ENCODE data around the gene TBCK. TPM values are rescaled to one million over a fixed set of nuclear protein-coding genes. Genes with fewer than 3 reads are reported as not detected.

TBCK gene
- total RNA-seq, 2 experiments from 2014 or later: 46.5 to 46.9 TPM

DNA sequence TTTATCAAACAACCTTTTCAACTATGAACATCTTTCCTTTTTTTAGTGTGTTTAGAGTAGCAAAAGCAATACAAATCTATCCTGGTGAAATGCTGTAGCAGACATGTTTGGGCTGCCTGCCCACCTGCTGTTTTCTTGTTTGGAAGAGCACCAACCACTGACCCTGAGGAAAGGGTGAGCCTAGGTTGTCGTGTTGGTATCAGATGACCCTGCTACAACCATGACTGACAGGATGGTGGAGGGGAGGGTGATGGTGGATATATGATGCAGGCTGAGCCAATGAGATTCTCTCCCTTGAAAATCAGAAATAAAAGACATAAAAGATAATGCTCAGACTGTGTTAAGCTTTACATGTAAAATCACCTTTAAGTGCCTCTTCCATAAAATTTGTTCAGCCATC lies 219.6 kb downstream of the TBCK start:
- no TSS peak for BruUV-seq (replicated peaks)
- no peak overlapping the region for H3K27ac ChIP-seq (ENCODE audit: low read depth, low read length, poor library complexity, severe bottlenecking)
- no peaks in the 10 kb centered on the region for H4K20me1 ChIP-seq (ENCODE audit: insufficient read depth, low read length)
- H3K4me1 ChIP-seq (ENCODE audit: insufficient read depth, low read length, poor library complexity, severe bottlenecking): no peaks in the 10 kb centered on the region
- H3K79me2 ChIP-seq (ENCODE audit: insufficient read depth, low read depth, low read length): no peaks in the 10 kb centered on the region
- H3K9me2 ChIP-seq (ENCODE audit: insufficient read depth, low read length): no peaks in the 10 kb centered on the region
- intact Hi-C loops (cut with micrococcal nuclease; ENCODE audit: unreplicated experiment): no loop called here
- no peak overlapping the region for H3K4me2 ChIP-seq (ENCODE audit: low read length)
- DNase-seq (ENCODE audit: low spot score): no peak
- no peaks in the 10 kb centered on the region for H3K36me3 ChIP-seq (ENCODE audit: insufficient read depth, low read length)
- H3K9me3 ChIP-seq (ENCODE audit: low read length): no peaks in the 10 kb centered on the region
- no peak overlapping the region for H3K4me3 ChIP-seq (ENCODE audit: low read depth, low read length, poor library complexity, severe bottlenecking)
- ChIA-PET CTCF (ENCODE audit: unreplicated experiment) (no interaction called here), POLR2A (no interaction called here)
- H2AFZ ChIP-seq (ENCODE audit: low read length): no peak overlapping the region
- TF ChIP-seq, protein P1, sequence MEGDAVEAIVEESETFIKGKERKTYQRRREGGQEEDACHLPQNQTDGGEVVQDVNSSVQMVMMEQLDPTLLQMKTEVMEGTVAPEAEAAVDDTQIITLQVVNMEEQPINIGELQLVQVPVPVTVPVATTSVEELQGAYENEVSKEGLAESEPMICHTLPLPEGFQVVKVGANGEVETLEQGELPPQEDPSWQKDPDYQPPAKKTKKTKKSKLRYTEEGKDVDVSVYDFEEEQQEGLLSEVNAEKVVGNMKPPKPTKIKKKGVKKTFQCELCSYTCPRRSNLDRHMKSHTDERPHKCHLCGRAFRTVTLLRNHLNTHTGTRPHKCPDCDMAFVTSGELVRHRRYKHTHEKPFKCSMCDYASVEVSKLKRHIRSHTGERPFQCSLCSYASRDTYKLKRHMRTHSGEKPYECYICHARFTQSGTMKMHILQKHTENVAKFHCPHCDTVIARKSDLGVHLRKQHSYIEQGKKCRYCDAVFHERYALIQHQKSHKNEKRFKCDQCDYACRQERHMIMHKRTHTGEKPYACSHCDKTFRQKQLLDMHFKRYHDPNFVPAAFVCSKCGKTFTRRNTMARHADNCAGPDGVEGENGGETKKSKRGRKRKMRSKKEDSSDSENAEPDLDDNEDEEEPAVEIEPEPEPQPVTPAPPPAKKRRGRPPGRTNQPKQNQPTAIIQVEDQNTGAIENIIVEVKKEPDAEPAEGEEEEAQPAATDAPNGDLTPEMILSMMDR (conservative IDR thresholded peaks at IDR 0.05; ENCODE audit: low read length): no peak
- no peak for TF ChIP-seq EZH2phosphoT487 (IDR thresholded peaks at IDR 0.05; ENCODE audit: borderline replicate concordance, low read depth, low read length)

GRCh38 chr4:106095408-106095807 lies 220.6 kb downstream of the TBCK start:
- Histone ChIP-seq H4K20me1 (ENCODE audit: insufficient read depth, low read length) (no peaks in the 10 kb centered on the region), H3K4me3 (ENCODE audit: low read depth, low read length, poor library complexity, severe bottlenecking) (no peak overlapping the region), H3K9me2 (ENCODE audit: insufficient read depth, low read length) (no peaks in the 10 kb centered on the region), H2AFZ (ENCODE audit: low read length) (no peak overlapping the region), H3K79me2 (ENCODE audit: insufficient read depth, low read depth, low read length) (no peaks in the 10 kb centered on the region), H3K4me2 (ENCODE audit: low read length) (no peak overlapping the region), H3K36me3 (ENCODE audit: insufficient read depth, low read length) (no peaks in the 10 kb centered on the region; the same call in 1 of the 2 replicates), H3K9me3 (ENCODE audit: low read length) (no peaks in the 10 kb centered on the region), H3K27ac (ENCODE audit: low read depth, low read length, poor library complexity, severe bottlenecking) (no peak overlapping the region), H3K4me1 (ENCODE audit: insufficient read depth, low read length, poor library complexity, severe bottlenecking) (no peaks in the 10 kb centered on the region)
- ChIA-PET CTCF (ENCODE audit: unreplicated experiment) (no interaction called here), POLR2A (no interaction called here)
- BruUV-seq (replicated peaks): no TSS peak
- no peak for TF ChIP-seq EZH2phosphoT487 (IDR thresholded peaks at IDR 0.05; ENCODE audit: borderline replicate concordance, low read depth, low read length)
- TF ChIP-seq, protein P1 (conservative IDR thresholded peaks at IDR 0.05; ENCODE audit: low read length): no peak
- no peak for DNase-seq (ENCODE audit: low spot score)
- intact Hi-C loops (cut with micrococcal nuclease; ENCODE audit: unreplicated experiment): no loop called here

DNA sequence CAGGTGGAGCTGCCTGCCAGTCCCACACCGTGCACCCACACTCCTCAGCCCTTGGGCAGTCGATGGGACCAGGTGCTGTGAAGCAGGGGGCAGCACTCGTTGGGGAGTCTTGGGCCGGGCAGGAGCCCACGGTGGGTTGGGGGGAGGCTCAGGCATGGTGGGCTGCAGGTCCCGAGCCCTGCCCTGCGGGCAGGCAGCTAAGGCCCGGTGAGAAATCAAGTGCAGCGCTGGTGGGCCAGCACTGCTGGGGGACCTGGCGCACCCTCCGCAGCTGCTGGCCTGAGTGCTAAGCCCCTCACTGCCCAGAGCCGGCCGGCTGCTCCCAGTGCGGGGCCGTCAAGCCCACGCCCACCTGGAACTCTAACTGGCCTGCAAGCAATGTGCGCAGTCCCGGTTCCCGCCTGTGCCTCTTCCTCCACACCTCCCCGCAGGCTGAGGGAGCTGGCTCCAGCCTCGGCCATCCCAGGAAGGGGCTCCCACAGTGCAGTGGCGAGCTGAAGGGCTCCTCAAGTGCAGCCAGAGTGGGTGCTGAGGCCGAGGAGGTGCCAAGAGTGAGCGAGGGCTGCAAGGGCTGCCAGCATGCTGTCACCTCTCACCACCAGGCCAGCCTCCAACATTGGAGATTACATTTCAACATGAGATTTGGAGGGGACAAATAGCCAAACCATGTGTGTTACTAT lies 223.5 kb downstream of the TBCK start:
- Histone ChIP-seq H4K20me1 (ENCODE audit: insufficient read depth, low read length) (no peaks in the 10 kb centered on the region), H3K4me2 (ENCODE audit: low read length) (no peak overlapping the region), H3K4me3 (ENCODE audit: low read depth, low read length, poor library complexity, severe bottlenecking) (no peak overlapping the region), H3K9me3 (ENCODE audit: low read length) (no peaks in the 10 kb centered on the region), H3K36me3 (ENCODE audit: insufficient read depth, low read length) (no peaks in the 10 kb centered on the region; the same call in 1 of the 2 replicates), H3K27ac (ENCODE audit: low read depth, low read length, poor library complexity, severe bottlenecking) (no peak overlapping the region), H3K4me1 (ENCODE audit: insufficient read depth, low read length, poor library complexity, severe bottlenecking) (no peaks in the 10 kb centered on the region), H3K79me2 (ENCODE audit: insufficient read depth, low read depth, low read length) (no peaks in the 10 kb centered on the region), H3K9me2 (ENCODE audit: insufficient read depth, low read length) (no peaks in the 10 kb centered on the region), H2AFZ (ENCODE audit: low read length) (no peak overlapping the region)
- CTCF ChIA-PET (ENCODE audit: unreplicated experiment): no interaction called here
- DNase-seq (ENCODE audit: low spot score): no peak
- POLR2A ChIA-PET: no interaction called here
- TF ChIP-seq EZH2phosphoT487 (IDR thresholded peaks at IDR 0.05; ENCODE audit: borderline replicate concordance, low read depth, low read length): no peak
- TF ChIP-seq, protein P1 (conservative IDR thresholded peaks at IDR 0.05; ENCODE audit: low read length): no peak
- no TSS peak for BruUV-seq (replicated peaks)
- intact Hi-C loops (cut with micrococcal nuclease; ENCODE audit: unreplicated experiment): no loop called here

All from OCI-LY7 (cell line).